DMS153 (cell line): Measurements from ENCODE around the gene EFCAB9.
"Not testable (repeated sequence)": the region's sequence is repeated elsewhere in the genome, so short reads cannot be mapped to it uniquely, and the experiment has no call there.

Experiments
- DNase-seq: peaks from one replicate; lab custom pipeline; 2025; lab: John Stamatoyannopoulos, UW

The EFCAB9 gene

GRCh38 chr5:172188893-172189692, 4.9 kb upstream of the EFCAB9 start:
- no peak for DNase-seq

DNA sequence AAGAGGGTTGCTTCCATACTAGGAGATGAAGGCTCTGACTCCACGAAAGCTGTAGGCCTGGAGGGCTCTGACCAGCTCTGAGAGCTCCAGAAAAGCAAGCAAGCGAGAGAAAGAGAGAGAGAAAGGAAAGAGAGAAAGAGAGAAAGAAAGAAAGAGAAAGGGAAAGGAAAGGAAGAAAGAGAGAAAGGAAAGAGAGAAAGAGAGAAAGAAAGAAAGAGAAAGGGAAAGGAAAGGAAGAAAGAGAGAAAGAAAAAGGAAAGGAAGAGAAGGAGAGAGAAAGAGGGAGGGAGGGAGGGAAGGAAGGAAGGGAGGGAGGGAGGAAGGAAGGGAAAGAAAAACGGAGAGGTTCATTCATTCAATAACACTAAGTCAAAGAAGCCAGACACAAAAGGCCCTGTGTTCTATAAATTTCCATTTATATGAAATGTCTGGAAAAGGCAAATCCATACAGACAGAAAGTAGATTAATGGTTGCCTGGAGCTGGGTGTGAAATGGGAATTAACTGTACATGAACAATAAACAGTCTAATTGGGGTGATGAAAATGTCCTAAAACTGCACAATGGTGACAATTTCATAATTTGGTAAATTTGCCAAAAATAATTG, 4.2 kb upstream of the EFCAB9 start:
- no peak for DNase-seq

DNA sequence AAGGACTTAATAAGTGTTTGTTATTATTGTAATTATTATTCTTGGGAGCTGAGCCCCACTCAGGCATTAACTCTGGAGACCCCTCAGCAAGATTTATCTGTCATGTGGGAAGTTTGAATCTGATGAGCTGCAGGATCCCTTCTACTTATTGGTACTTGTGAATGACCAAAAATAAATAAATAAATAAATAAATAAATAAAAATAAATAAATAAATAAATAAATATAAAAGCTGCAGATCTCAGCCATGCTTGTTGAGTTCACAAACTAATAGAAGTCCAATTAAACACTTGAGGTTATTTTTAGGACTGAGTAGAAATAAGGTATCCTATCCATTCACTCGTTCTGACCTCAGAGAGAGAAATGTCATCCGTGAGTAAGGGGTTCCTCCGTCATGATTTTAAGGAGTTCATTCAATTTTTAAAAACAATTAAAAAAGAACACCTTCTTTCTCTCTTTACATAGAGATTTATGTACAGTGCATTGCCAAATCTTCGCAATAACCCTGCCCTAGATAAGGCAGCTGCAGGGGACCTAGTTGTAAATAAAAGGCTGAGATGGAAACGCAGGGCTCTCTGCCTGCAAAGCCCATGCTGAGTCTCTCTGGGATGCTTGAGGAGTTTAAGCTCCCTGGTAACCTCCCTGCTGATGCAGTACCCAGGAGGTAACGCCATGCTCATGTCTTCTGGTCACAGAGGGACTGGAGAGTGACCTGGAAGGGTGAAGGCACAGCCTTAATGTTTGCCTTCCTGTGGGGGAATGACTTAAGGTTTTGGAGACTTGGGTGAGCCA, 1.2 kb downstream of the EFCAB9 start:
- DNase-seq: no peak

- not testable (repeated sequence) for DNase-seq
Observed at GRCh38 chr5:172197775-172198174, 3.8 kb downstream of the EFCAB9 start.

DNA sequence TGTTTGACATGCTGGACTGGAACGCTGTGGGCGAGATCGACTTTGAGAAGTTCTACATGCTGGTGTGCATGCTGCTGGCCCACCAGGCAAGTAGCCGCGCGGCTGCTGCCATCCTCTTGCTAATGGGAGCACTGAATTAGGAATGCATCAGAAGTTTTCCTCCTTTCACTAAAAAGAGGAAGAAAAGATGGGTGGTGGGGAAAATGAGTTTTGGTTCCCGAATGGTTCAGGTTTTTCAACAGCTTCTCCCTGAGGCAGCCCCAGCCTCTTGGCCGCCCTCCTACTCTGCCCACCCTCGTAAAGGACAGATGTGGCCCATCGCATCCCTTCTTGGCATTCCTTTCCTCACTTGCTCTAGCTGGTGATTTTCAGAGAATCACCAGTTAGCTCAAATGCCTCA, 5.5 kb downstream of the EFCAB9 start:
- no peak for DNase-seq

GRCh38 chr5:172200476-172200875, 6.5 kb downstream of the EFCAB9 start:
- DNase-seq: no peak

- not testable (repeated sequence) for DNase-seq
Observed at GRCh38 chr5:172205984-172206383, 12.0 kb downstream of the EFCAB9 start.

DNA sequence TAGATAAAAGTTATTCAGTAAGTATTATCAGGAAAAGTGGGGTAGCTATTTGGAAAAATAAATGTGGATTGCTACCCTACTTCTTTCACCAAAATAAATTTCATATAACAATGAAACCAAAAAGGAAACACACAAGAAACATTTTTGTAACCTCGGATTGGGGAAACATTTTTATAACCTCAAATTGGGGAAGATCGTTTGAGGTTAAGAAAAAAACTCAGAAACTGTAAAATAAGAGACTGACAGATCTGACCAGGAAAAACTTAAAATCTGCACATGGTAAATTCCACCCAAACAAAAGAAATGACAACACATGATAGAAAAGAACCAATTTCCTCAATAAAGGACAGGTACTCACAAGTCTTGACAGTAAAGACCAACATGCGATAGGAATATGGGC, 13.5 kb downstream of the EFCAB9 start:
- DNase-seq: no peak

- no peak for DNase-seq
Observed at GRCh38 chr5:172209714-172210113, 15.7 kb downstream of the EFCAB9 start.

GRCh38 chr5:172211676-172212075, 17.7 kb downstream of the EFCAB9 start:
- no peak for DNase-seq

DNA sequence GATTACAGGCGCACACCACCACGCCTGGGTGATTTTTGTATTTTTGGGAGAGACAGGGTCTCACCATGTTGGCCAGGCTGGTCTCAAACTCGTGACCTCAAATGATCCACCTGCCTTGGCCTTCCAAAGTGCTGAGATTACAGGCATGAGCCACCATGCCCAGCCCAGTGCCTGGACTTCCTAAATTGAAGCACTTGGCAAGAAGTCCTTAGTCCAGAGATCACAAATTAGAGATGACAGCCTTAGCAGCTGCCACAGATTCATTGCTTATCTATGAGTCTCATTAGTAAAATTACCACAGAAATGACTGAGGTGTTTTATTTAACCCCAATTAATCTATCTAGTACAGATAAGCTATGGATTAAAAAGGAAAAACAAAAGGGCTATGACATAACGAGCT, 19.2 kb downstream of the EFCAB9 start:
- no peak for DNase-seq

DNA sequence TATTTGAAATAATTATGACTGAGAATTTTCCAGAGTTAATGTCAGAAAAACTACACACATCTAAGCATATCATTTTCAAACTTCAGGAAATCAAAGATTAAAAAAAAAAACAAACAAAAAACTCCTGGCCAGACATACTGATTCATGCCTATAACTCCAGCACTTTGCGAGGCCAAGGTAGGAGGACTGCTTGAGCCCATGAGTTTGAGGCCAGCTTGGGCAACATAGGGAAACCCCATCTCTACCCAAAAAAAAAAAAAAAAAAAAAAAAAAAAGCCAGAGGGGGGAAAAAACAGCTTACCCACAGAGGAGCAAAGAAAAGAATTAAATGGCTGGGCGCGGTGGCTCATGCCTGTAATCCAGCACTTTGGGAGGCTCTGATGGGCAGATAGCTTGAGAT, 22.4 kb downstream of the EFCAB9 start:
- DNase-seq: no peak

- DNase-seq: no peak
Observed at GRCh38 chr5:172219296-172219695, 25.3 kb downstream of the EFCAB9 start.

GRCh38 chr5:172223901-172224873, 30.2 kb downstream of the EFCAB9 start:
- DNase-seq: no peak

DNA sequence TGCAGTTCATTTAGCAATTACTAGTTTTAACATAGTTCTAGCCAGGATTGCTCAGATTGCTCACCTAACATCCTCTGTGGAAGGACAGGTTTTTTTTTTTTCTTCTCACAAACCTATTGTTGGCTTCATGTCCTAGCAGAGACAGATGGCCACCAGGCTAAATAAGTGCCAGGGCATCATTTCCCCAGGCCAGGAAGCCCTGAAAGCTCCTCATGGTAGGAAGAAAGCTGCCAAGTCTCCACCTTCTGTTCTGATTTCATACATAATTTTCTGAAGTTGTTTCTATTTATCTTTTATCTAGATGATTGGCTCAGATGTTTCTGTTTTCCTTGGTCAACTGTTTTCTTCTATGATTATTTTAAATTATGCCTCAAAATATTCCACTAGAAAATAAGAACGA, 31.0 kb downstream of the EFCAB9 start:
- no peak for DNase-seq

DNA sequence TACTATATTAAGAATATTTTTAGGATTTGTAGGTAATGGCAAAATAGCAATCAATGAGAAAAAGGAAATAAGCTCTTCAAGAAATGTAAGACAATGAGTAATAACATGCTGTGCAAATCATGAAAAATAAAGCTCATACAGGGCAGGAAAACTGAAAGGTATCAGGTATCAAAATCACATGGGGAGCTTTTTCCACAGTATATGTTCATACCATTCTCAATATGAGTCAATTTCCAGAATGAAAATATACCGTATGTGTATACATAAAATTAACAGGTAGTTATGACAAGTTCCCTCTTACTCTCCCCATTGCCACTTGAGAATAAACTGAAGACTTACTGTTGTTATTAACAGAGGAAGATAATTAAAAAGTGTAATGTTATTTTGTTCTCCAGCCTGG, 35.9 kb downstream of the EFCAB9 start:
- DNase-seq: no peak

DNA sequence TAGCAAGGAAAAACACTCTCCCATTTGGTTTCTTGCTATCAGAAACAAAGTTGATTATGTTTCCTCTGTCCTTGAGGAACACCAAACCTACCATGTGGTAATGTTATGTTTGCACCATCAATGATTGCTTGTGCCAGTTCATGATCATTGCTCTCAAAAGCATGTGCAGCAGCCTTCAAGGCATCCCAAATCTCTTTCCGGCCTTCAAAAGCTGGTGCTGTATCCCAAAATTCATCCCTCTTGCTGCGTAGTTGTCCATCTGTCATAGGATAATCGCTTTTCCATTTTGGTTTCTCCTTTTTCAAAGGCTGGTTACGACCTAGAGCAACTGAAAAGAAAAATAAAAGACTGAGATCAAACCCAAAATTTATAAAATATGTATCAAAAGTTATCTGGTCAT, 40.1 kb downstream of the EFCAB9 start:
- no peak for DNase-seq

- DNase-seq: no peak
Observed at GRCh38 chr5:172235132-172235780, 41.3 kb downstream of the EFCAB9 start.

GRCh38 chr5:172235827-172236736, 42.1 kb downstream of the EFCAB9 start:
- no peak for DNase-seq

DNA sequence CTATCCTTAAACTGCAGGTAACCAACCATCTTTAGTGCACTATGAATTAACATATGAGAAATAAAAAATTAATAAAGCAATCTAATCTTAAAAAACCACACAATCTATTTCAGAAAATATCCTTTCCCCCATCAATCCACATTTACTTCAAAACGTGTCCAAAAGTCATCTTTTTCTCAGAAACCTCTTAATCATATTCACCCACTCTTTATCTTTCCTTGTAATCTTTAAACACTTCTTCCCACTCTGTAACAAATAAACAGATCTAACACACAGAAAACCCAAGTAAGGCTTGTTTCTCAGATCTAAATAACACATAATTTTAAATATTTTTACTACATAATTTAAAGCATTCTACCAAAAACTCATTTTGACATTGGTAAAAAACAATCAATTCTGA, 44.4 kb downstream of the EFCAB9 start:
- no peak for DNase-seq
